ENCODE results near the gene HIGD1B. TPM values are rescaled to one million over a fixed set of nuclear protein-coding genes. Genes with fewer than 3 reads are reported as not detected.

The HIGD1B gene
- total and polyA plus RNA-seq, 3 donors from 2014 or later, result 0.81 to 2.6 TPM; not detected in 1

DNA sequence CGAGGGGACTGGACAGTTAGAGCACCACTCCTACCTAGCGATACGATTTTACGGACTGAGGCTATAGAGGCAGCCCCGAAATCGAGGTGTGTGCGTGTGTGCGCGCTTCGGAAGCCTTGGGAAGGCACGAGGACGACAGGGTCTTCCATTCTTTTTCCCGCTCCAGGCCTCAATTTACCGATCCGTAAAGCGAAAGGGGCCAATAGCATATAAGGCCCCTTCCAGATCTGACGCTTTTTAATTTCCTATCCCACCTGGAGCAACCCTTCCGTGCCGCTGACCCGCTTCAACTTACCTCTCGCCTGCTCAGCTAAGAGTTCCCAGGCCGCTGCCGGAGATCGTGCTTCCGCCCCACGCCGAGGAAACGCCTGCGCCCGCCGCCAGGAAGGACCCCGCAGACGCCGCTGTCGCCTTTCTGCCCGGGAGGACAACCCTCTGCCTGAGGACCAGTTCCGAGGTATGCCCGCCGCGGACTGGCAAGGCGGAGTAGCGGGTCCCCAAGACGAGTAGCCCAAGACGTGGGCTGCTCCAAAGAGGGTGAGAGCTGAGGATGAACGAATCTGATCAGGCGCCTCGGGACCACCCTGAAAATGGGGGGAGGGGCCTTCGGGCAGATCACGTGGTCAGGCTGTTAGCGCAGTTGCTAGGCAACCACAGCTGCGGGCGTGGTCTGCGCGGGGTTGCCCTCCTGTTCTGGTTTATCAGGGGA lies 51.5 kb downstream of the HIGD1B start, which contains the start of gene EFTUD2:
Gene EFTUD2, minus strand, starts transcription at position 372 of the 709 bp plus-strand sequence. CDS start 4,924 bp downstream, outside the sequence.
- 0 to 1% methylated on average over 49 to 54 of the region's 54 CpGs for WGBS, 2 donors
- H3K27me3 ChIP-seq, result no peaks in the 10 kb centered on the region
- peak within 1 kb of the TSS; percentile 74 to 91 for H3K4me3 ChIP-seq
- no peak for TF ChIP-seq POLR2A (IDR thresholded peaks at IDR 0.05)
- TF ChIP-seq, protein P1, sequence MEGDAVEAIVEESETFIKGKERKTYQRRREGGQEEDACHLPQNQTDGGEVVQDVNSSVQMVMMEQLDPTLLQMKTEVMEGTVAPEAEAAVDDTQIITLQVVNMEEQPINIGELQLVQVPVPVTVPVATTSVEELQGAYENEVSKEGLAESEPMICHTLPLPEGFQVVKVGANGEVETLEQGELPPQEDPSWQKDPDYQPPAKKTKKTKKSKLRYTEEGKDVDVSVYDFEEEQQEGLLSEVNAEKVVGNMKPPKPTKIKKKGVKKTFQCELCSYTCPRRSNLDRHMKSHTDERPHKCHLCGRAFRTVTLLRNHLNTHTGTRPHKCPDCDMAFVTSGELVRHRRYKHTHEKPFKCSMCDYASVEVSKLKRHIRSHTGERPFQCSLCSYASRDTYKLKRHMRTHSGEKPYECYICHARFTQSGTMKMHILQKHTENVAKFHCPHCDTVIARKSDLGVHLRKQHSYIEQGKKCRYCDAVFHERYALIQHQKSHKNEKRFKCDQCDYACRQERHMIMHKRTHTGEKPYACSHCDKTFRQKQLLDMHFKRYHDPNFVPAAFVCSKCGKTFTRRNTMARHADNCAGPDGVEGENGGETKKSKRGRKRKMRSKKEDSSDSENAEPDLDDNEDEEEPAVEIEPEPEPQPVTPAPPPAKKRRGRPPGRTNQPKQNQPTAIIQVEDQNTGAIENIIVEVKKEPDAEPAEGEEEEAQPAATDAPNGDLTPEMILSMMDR (IDR thresholded peaks at IDR 0.05), result peak in 2 of 3 experiments; percentile 38 to 59
- peaks cover 11% of the 10 kb centered on the region for H3K4me1 ChIP-seq
- no peaks in the 10 kb centered on the region for H3K36me3 ChIP-seq (ENCODE audit: low read depth, missing control alignments)
- peak; percentile 94 for DNase-seq
- no peaks in the 10 kb centered on the region for H3K9me3 ChIP-seq
- intact Hi-C loops (cut with DNase I; ENCODE audit: low total_unique reads), result no loop called here
- peak within 1 kb of the TSS; percentile 92 to 94 for H3K27ac ChIP-seq

Small RNA genes lying within 50 kb of the gene (small RNA-seq; reads per million reads assigned to genes)
- 0 reads per million in 2 donors for gene RN7SL405P

Other genes with a start within 250 kb of the HIGD1B start
- 100 to 1,000 TPM in 1 of 2 donors, 10 to 100 TPM in 1; 85.0 to 128 TPM for gene MEIOC, start 191.4 kb upstream of the HIGD1B start, total RNA-seq
- gene MEIOC, start 191.4 kb upstream of the HIGD1B start, polyA plus RNA-seq (ENCODE audit: insufficient read depth, low read depth, low replicate concordance), result 58.2 TPM
- 10 to 100 TPM; 20.8 to 27.9 TPM for gene CCDC43, start 158.1 kb upstream of the HIGD1B start, total RNA-seq
- 18.6 TPM for gene CCDC43, start 158.1 kb upstream of the HIGD1B start, polyA plus RNA-seq (ENCODE audit: insufficient read depth, low read depth, low replicate concordance)
- 10 to 100 TPM; 47.3 to 55.1 TPM for gene DBF4B, start 139.2 kb upstream of the HIGD1B start, total RNA-seq
- 50.2 TPM for gene DBF4B, start 139.2 kb upstream of the HIGD1B start, polyA plus RNA-seq (ENCODE audit: insufficient read depth, low read depth, low replicate concordance)
- gene ADAM11, start 88.9 kb upstream of the HIGD1B start, total RNA-seq, result 1 to 10 TPM; 7.6 TPM
- 4.9 TPM for gene ADAM11, start 88.9 kb upstream of the HIGD1B start, polyA plus RNA-seq (ENCODE audit: insufficient read depth, low read depth, low replicate concordance)
- 10 to 100 TPM; 16.9 to 21.0 TPM for gene GJC1, start 17.6 kb upstream of the HIGD1B start, total RNA-seq
- gene GJC1, start 17.6 kb upstream of the HIGD1B start, polyA plus RNA-seq (ENCODE audit: insufficient read depth, low read depth, low replicate concordance), result 19.3 TPM
- gene EFTUD2, start 51.6 kb downstream of the HIGD1B start, total RNA-seq, result 100 to 1,000 TPM; 124 to 131 TPM
- gene EFTUD2, start 51.6 kb downstream of the HIGD1B start, polyA plus RNA-seq (ENCODE audit: insufficient read depth, low read depth, low replicate concordance), result 95.5 TPM
- gene GFAP, start 67.6 kb downstream of the HIGD1B start, total RNA-seq, result under 1 TPM; 0.55 to 0.62 TPM
- gene GFAP, start 67.6 kb downstream of the HIGD1B start, polyA plus RNA-seq (ENCODE audit: insufficient read depth, low read depth, low replicate concordance), result 0.91 TPM
- 1 to 10 TPM; 3.7 to 6.0 TPM for gene KIF18B, start 99.9 kb downstream of the HIGD1B start, total RNA-seq
- 4.7 TPM for gene KIF18B, start 99.9 kb downstream of the HIGD1B start, polyA plus RNA-seq (ENCODE audit: insufficient read depth, low read depth, low replicate concordance)
- 1 to 10 TPM in 1 of 2 donors, under 1 TPM in 1; 0.74 to 1.3 TPM for gene C1QL1, start 120.4 kb downstream of the HIGD1B start, total RNA-seq
- 1.7 TPM for gene C1QL1, start 120.4 kb downstream of the HIGD1B start, polyA plus RNA-seq (ENCODE audit: insufficient read depth, low read depth, low replicate concordance)
- 10 to 100 TPM; 63.1 to 72.5 TPM for gene DCAKD, start 203.7 kb downstream of the HIGD1B start, total RNA-seq
- 33.2 TPM for gene DCAKD, start 203.7 kb downstream of the HIGD1B start, polyA plus RNA-seq (ENCODE audit: insufficient read depth, low read depth, low replicate concordance)
- gene NMT1, start 213.4 kb downstream of the HIGD1B start, total RNA-seq, result 10 to 100 TPM; 76.1 to 79.0 TPM
- 143 TPM for gene NMT1, start 213.4 kb downstream of the HIGD1B start, polyA plus RNA-seq (ENCODE audit: insufficient read depth, low read depth, low replicate concordance)

All from testis (tissue), 3 donors.